Right lobe of liver (tissue), 4 donors: ENCODE results near the gene HNRNPH3.

Experiments used
- POLR2A ChIP-seq: fragments of 450-650 bp; IDR thresholded peaks from one replicate; pipeline ENCODE4 v1.6.1; 2017; ENCODE audit warnings: antibody characterized with exemption, mild to moderate bottlenecking
- TF ChIP-seq, protein P1 (sequence below), 4 donors: fragments of 200-600 bp in 3 of 4; fragments of 450-650 bp in 1 of 4; IDR thresholded peaks; one replicate each; pipeline versions ENCODE4 v1.5.1 to v1.8.0; 2016 to 2022; ENCODE audit warnings: antibody characterized with exemption in 4 of 4, mild to moderate bottlenecking in 2 of 4
- donor health status: DM: no; HTN: no; CAD: no.
- donor health status: DM: no; HTN: no; CAD: no.
- donor health status: DM: no; HTN: yes; CAD: no.

DNA sequence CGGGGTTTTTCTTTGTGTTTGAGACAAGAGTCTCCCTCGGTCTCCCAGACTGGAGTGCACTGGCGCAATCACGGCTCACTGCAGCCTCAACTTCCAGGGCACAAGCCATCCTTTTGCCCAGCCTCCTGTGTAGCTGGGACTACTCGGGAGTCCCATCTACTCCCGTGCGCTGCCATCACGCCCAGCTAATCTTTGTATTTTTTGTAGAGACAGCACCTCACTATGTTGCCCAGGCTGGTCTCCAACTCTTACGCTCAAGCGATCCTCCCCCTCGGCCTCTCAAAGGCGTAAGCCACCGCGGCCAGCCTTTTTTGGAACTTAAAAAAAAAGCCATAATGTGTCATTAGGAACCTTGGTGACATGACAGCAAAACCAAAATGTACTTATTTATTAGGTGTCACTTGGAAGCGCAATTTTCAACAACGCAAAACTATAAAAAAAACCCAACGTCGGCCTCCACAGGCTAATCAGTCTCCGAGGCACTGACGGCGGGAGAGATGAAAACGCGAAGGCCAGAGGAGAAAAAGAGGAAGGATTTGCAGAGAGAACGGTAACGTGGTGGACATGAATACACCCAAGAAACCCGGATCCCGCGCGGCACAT, 911 bp upstream of the HNRNPH3 start:
- TF ChIP-seq, protein P1, sequence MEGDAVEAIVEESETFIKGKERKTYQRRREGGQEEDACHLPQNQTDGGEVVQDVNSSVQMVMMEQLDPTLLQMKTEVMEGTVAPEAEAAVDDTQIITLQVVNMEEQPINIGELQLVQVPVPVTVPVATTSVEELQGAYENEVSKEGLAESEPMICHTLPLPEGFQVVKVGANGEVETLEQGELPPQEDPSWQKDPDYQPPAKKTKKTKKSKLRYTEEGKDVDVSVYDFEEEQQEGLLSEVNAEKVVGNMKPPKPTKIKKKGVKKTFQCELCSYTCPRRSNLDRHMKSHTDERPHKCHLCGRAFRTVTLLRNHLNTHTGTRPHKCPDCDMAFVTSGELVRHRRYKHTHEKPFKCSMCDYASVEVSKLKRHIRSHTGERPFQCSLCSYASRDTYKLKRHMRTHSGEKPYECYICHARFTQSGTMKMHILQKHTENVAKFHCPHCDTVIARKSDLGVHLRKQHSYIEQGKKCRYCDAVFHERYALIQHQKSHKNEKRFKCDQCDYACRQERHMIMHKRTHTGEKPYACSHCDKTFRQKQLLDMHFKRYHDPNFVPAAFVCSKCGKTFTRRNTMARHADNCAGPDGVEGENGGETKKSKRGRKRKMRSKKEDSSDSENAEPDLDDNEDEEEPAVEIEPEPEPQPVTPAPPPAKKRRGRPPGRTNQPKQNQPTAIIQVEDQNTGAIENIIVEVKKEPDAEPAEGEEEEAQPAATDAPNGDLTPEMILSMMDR (IDR thresholded peaks at IDR 0.05) = no peak
- TF ChIP-seq POLR2A = no peak
